ENCODE data around the gene LRRC8E.
"Not testable (repeated sequence)": the region's sequence is repeated elsewhere in the genome, so short reads cannot be mapped to it uniquely, and the experiment has no call there.

Gene LRRC8E

DNA sequence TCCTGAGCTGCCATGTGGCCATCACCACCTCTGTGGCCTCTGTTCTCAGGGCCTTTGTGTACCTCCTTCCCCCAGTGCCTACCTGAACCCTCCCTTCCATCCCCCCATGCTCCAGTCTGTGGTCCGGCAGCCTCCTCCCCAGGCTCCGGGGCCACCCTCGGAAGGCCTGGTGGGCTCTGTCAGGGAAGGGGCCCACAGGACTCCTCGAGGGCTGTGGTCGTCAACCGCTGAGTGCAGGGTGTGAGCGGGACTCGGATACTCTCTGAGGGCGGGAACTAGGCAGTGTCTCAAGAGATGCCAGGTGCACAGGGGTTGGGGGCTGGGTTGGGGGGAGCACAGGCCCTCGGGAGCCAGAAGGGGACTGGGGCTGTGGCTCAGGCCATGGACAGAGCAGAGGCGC lies 19.2 kb downstream of the LRRC8E start:
- FAIRE-seq = no peak
- no peak for DNase-seq (ENCODE audit: low spot score)

- DNase-seq (ENCODE audit: low spot score) (no peak), FAIRE-seq (no peak)
These were observed 19.9 kb downstream of the LRRC8E start for GRCh38 chr19:7908078-7908699.

DNA sequence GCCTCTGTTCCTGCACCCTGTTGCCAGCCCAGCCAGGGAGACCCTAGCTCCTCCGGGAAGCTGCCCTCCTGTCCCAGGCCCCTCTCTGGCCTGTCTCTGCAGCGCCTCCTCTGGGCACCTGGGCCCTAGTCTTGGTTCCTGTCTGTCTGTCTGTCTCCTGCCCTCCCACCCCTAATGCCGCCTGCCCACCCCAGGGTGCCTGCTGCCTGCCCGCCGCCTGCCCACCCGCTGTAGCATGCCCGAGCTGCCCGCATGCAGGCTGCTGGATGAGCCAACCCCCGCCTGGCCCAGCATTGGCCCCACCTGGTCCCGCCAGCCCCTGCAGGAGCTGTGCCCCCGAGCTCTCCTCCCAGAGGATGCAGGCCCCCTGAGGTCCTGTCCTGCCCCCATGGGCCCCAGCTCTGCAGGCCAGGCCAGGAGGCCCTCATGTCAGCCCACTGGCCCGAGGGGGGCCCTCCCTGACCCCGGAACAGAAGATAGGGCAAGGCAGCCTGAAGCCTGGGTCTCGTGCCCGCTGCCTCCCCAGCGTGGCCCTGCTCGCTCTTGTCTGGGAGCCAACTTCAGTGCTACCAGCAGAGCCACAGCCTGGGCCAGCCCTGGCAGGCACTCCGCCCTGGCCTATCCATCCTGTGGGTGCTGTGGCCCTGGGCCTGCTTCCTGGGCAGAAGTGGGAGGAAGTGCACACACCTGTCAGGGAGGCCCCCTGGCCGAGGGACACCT lies 20.6 kb downstream of the LRRC8E start:
- DNase-seq (ENCODE audit: low spot score) (no peak), FAIRE-seq (no peak)

DNA sequence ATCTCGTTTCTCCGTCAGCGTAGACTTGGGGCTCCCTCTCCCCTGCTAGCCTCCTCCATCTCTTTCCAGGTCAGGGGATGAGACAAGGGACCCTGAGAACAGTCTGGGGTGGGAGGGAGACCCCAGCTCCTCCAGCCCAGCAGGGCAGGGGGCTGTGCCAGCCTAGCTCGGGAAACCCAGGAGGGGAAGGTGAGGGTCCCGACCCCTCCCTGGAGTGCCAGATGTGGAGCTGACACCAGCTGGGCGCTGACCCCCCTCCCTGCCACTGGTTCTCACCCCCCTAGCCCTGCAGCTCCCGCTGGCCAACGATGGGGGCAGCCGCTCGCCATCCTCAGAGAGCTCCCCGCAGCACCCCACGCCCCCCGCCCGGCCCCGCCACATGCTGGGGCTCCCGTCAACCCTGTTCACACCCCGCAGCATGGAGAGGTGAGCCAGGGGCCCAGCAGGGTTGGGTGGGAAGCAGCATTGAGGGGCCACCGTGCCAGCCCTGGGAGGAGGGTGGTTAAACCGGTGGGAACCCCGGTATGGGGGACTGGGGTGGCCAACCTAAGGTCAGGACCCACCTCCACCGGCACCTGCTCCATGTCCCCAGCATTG lies 21.3 kb downstream of the LRRC8E start:
- FAIRE-seq = no peak
- no peak for DNase-seq (ENCODE audit: low spot score)

DNA sequence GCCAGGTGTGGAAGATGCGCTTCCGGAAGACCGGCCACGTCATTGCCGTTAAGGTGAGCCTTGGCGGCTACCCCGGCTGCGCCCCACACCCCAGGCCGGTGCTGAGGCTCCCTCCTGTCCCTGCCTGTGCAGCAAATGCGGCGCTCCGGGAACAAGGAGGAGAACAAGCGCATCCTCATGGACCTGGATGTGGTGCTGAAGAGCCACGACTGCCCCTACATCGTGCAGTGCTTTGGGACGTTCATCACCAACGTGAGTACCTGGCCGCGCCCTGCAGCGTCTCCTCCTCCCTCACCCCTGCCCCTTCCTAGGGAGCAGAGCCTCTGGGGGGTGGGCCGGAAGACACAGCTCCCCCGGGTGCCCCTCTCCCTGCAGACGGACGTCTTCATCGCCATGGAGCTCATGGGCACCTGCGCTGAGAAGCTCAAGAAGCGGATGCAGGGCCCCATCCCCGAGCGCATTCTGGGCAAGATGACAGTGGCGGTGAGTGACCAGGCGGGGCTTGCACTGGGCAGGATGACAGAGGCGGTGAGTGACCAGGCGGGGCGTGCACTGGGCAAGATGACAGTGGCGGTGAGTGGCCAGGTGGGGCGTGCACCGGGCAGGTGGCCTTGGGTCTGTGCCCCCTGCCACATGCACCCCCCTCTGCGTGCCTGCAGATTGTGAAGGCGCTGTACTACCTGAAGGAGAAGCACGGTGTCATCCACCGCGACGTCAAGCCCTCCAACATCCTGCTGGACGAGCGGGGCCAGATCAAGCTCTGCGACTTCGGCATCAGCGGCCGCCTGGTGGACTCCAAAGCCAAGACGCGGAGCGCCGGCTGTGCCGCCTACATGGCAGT lies 22.2 kb downstream of the LRRC8E start:
- FAIRE-seq (no peak), DNase-seq (ENCODE audit: low spot score) (no peak)

DNA sequence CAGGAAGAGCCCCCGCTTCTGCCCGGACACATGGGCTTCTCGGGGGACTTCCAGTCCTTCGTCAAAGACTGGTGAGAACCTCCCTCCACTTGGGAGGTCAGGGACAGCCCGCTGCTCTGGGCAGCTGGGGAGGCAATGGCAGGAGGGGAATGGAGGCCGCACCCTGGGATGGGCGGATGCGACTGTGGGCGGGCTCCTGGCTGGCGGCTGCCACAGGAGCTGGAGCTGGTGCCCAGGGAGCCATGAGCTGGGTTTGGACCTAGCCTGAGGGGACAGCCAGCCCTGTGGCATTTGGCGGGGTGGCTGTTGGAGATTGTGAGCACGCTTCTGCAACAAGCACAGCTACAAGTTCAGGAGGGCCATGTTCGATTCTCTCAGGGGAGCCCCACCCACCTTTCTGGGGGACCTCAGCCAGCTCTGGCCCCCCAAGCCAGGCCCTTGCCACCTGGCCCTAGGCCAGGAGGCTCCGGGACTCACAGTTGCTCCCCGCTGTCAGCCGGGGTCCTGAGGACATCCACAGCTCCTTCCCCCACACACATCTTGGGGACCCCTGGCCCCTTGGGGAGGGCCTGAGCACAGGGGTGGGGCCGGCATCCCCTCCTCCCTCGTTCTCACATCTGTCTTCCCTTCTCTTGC lies 23.3 kb downstream of the LRRC8E start:
- FAIRE-seq (no peak), DNase-seq (ENCODE audit: low spot score) (no peak)

DNA sequence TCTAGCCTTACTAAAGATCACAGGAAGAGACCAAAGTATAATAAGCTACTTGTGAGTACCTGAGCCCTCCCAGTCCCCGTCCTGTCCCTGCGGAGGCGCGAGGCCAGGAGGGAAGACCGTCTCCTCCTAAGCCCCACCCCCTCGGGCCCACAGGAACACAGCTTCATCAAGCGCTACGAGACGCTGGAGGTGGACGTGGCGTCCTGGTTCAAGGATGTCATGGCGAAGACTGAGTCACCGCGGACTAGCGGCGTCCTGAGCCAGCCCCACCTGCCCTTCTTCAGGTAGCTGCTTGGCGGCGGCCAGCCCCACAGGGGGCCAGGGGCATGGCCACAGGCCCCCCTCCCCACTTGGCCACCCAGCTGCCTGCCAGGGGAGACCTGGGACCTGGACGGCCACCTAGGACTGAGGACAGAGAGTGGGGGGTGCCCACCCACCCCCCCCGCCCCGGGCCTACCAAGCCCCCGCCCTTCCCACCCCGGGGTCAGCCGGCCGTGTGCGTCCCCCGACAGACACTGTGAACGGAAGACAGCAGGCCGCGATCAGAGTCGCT lies 23.9 kb downstream of the LRRC8E start:
- DNase-seq (ENCODE audit: low spot score) (no peak), FAIRE-seq (no peak)

DNA sequence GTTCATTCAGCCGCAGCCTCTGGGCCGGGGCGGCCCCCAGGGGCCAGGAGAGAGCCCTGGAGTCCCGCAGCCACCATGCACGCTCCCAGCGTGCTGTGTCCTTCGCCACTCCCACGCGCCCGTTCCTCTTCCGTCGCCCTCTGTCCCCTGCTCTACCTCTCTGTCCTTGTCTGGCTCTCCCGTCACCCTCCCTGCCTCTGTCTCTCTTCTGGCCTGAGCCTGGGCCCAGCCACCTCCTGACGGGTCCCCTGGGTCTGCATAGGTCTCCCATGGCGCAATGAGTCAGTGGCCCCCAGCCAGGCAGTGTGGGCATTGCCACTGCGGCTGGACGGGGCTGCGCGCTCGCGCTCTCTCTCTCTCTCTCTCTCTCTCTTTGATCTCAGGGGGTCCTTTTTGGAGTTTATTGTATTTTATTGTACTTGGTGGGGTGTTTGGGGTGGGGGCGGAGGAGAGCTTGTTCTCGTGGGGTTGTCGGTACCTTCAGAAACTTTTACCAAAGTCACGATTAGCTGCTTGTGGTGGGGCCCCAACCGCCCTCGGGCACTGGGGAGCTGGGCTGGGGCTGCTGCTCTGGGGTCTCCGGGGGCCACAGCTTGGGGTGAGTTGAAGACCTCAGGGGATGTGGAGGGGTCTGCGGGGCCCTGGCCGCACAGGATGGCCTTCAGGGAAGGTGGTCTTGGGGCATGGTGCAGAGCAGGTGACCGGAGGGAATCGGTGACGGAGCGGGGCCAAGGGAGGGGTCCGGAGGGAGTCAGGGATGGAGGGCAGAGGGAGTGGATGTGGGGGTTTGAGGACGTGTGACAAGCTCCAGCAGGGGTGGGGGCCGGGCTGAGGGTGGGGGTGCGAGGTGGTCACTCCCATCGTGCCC lies 24.6 kb downstream of the LRRC8E start:
- no peak for DNase-seq (ENCODE audit: low spot score)
- FAIRE-seq = no peak

DNA sequence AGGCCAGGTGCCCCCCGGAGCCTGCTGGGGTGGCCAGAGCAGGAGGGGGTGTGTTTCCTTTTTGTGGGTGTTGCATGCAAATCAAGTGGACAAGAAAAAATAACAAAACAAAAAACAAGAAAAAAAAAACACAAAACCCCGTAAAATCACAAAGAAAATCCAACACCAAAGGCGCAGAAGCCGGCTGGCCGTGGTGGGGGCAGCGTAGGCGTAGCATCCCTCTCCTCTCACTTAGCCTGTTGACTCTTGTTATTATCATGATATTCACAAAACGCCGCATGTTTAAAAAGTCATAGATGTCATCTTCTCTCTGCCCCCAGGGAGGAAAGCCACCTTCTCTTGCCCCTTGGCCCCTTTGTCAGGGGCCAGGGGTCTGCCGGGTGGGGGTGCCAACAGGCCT lies 25.3 kb downstream of the LRRC8E start:
- DNase-seq (ENCODE audit: low spot score) = no peak
- no peak for FAIRE-seq

DNA sequence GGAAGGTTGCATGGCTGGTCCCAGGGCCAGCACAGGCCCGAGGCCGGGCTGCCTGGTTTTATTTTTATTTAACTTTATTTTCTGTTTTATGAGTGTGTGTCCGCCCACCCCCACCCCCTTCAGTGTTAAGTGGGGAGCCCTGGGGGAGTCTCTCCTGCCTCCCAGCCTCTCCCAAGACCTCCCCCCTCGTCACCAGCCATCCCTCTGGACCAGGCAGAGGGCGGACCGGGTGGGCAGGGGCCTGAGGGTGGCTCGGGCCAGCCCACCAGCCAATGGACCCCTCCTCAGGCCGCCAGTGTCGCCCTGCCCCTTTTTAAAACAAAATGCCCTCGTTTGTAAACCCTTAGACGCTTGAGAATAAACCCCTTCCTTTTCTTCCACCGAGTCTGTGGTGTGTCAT lies 25.8 kb downstream of the LRRC8E start:
- no peak for FAIRE-seq
- no peak for DNase-seq (ENCODE audit: low spot score)

GRCh38 chr19:7914598-7915045 lies 26.3 kb downstream of the LRRC8E start, which contains the start of gene TGFBR3L:
TGFBR3L (plus strand) TSS chr19:7914830.
- FAIRE-seq (no peak), DNase-seq (ENCODE audit: low spot score) (no peak)

DNA sequence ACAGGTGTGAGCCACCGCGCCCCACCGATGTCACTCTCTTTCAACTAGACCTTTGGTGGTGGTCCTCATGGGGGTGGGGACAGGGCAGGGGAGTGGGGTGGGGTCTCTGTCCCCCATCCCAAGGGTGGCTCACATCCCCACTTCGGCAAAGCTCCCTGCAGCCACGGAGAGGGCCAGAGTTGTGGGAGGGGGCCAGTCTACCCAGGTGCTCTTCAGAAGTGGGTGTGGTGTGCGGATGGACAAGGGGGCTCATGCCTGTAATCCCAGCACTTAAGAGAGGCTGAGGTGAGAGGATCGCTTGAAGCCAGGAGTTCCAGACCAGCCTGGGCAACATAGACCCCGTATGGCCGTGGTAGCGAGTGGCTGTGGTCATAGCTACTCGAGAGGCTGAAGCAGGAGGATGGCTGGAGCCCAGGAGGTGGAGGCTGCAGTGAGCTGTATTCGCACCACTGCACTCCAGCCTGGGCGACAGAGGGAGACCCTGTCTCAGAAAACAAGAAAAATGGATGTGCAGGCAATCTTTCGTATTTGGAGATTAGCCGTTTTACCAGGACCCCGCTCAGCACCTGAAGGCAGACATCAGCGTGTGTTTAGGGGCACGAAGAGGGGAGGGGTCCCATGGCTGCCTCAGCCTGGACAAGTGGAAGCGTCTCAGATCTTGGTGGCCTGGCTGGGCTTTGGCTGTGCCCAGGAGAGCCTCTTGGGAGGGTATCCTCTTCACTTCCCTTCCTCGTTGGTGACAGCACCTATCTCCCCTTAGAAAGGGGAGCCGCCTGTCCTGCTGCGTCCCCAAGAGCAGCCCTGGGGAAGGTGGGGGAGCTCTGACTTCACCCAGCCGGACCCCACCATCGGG lies 27.2 kb downstream of the LRRC8E start:
- FAIRE-seq = no peak
- no peak for DNase-seq (ENCODE audit: low spot score)

DNA sequence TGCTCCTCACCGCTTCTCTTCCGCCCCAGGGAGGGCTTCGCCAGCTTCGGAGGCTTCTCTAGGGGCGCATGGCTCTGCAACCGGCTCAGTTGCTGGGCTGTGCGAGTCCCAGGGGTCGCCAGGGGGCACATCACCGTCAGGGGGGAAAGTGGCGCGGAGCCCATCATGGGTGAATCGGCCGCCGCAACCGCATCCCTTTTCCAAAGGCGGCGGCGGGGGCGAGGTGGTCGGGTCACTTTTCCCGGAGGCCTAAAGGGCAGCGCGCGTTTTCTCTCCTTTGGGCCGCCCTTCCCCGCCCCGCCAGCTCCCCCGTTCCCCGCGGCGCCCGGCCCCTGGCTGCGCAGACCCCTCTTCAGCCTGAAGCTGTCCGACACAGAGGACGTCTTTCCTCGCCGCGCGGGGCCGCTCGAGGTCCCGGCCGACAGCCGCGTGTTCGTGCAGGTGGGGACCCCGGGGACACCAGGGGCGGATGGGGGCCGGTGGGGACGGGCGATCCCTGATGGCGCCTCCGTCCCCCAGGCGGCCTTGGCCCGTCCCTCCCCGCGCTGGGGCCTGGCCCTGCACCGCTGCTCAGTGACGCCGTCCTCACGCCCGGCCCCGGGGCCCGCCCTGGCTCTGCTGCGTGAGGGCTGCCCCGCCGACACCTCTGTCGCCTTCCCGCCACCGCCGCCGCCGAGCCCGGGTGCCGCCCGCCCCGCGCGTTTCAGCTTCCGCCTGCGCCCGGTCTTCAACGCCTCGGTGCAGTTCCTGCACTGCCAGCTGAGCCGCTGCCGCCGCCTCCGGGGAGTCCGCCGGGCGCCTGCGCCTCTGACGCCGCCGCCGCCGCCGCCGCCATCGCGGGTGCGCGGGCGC lies 28.0 kb downstream of the LRRC8E start:
- FAIRE-seq (no peak), DNase-seq (ENCODE audit: low spot score) (no peak)

- FAIRE-seq (no peak), DNase-seq (ENCODE audit: low spot score) (no peak)
These were observed 28.6 kb downstream of the LRRC8E start for GRCh38 chr19:7916955-7917266.

- DNase-seq (ENCODE audit: low spot score) (no peak), FAIRE-seq (no peak)
These were observed 29.2 kb downstream of the LRRC8E start for GRCh38 chr19:7917267-7918061.

- not testable (repeated sequence) for DNase-seq (ENCODE audit: low spot score); FAIRE-seq
These were observed 29.8 kb downstream of the LRRC8E start for GRCh38 chr19:7918062-7918614.

Data from RCC 7860 (cell line).